HG03565 (cell line): Measurements from ENCODE around the gene ADAMTSL1.
"Not testable (repeated sequence)": the region's sequence is repeated elsewhere in the genome, so short reads cannot be mapped to it uniquely, and the experiment has no call there.

Experiments
- ATAC-seq: cut with Tn5 transposase; IDR thresholded peaks from one replicate; pipeline ENCODE4 v1.9.1; 2021; ENCODE audit warnings: mild to moderate bottlenecking, moderate library complexity; ENCODE audit not compliant: unreplicated experiment

ADAMTSL1 gene

GRCh38 chr9:18922161-18922885, 448.4 kb downstream of the ADAMTSL1 start:
- no peak for ATAC-seq

- ATAC-seq: no peak
Observed at GRCh38 chr9:18923167-18923566, 449.2 kb downstream of the ADAMTSL1 start.

- no peak for ATAC-seq
Observed at GRCh38 chr9:18923671-18924430, 449.9 kb downstream of the ADAMTSL1 start.

GRCh38 chr9:18925880-18926279, 451.9 kb downstream of the ADAMTSL1 start:
- no peak for ATAC-seq

- no peak for ATAC-seq
Observed at GRCh38 chr9:18926513-18926912, 452.6 kb downstream of the ADAMTSL1 start.

GRCh38 chr9:18928711-18929110, 454.8 kb downstream of the ADAMTSL1 start:
- no peak for ATAC-seq

GRCh38 chr9:18930611-18931010, 456.7 kb downstream of the ADAMTSL1 start:
- ATAC-seq: not testable (repeated sequence)

GRCh38 chr9:18935541-18935940, 461.6 kb downstream of the ADAMTSL1 start:
- ATAC-seq: no peak

GRCh38 chr9:18936094-18936871, 462.3 kb downstream of the ADAMTSL1 start:
- ATAC-seq: no peak

- no peak for ATAC-seq
Observed at GRCh38 chr9:18939943-18940342, 466.0 kb downstream of the ADAMTSL1 start.

- no peak for ATAC-seq
Observed at GRCh38 chr9:18941060-18941740, 467.2 kb downstream of the ADAMTSL1 start.

GRCh38 chr9:18942801-18943200, 468.8 kb downstream of the ADAMTSL1 start:
- ATAC-seq: no peak

GRCh38 chr9:18947892-18948339, 474.0 kb downstream of the ADAMTSL1 start:
- no peak for ATAC-seq

- ATAC-seq: no peak
Observed at GRCh38 chr9:18951936-18952335, 478.0 kb downstream of the ADAMTSL1 start.

- ATAC-seq: no peak
Observed at GRCh38 chr9:18955626-18956025, 481.7 kb downstream of the ADAMTSL1 start.
